CD4-positive, alpha-beta T cell treated with Interferon alpha-2 for 1 hour (primary cell): ENCODE data around the gene SERINC5.

Experiments used
- DNase-seq, 2 donors: peaks; one replicate each; pipeline ENCODE4 v3.0.0-alpha.2; 2020 to 2022

SERINC5 gene

GRCh38 chr5:80251636-80252035 is 4.2 kb downstream of the SERINC5 start:
- no peak for DNase-seq

- DNase-seq, result no peak
Measured at GRCh38 chr5:80250801-80251200, 5.0 kb downstream of the SERINC5 start.

- DNase-seq, result no peak
Measured at GRCh38 chr5:80249901-80250300, 5.9 kb downstream of the SERINC5 start.

DNA sequence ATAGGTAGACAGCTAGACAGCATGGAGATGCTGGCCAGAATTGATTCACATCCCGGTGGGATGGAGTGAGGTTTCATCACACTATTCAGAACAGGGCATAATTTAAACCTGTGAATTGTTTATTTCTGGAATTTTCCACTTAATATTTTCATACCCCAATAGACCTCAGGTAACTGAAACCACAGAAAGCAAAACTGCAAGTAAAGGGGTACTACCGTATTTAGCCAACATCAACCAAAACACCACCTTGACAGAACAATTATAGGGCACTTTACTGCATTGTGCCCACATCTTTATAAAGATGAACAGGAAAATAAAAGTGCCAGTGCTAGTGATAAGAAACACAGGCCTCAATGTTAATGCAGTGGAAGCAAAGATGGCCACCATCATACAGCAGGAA is 7.5 kb downstream of the SERINC5 start:
- DNase-seq, result no peak

DNA sequence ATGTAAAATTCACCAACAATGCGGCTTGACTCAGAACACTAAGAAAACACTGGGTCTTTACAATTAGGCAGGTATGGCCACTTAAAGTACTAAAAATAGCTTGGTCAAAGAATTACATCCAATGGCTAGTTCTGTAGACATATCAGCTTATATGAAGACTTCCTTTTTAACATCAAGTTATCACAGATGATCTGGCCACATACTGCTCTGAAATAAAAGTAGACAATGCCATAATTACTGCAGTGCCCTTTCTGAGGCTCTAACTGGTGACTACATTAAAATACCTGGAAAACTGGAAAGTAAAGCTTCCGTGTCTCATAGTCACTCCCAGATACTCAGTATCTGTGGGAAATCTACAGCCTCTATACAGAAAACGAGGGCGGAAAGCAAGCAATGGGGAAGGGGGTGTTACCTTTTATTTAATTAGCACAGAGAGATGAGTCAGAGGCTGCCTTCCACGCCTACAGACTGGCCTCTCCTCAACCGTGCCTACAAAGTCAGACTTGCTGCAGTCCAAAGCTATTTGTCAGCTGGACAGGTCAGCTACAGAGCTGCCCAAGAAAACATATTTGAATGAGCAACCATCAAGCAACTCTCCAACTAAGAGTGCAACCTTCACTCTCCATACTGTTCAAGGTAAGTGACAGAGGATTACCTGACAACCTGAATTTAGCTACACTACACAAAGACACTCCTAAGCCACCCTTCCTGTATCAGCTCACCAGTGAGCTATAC is 8.7 kb downstream of the SERINC5 start:
- DNase-seq, result peak; percentile 20 to 52

- peak in 1 of 2 donors; percentile 41 for DNase-seq
Measured at GRCh38 chr5:80246001-80246758, 9.7 kb downstream of the SERINC5 start.

- no peak for DNase-seq
Measured at GRCh38 chr5:80243567-80243966, 12.3 kb downstream of the SERINC5 start.

DNA sequence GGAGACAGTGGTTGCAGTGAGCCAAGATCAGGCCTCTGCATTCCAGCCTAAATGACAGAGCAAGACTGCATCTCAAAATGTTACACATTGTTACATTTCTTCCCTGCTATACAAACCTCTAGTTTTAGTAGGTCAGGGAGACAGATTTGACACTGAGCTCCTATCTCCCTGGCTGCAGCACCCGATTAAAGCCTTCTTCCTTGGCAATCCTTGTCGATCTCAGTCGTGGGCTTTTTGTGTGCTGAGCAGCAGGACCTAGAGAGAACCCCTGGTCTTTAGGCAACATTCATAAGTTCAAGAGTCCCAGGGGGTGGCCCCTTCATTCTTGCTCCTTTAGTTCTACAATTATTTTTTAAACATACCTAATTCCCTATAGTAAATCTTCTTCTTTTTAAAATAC is 13.0 kb downstream of the SERINC5 start:
- no peak for DNase-seq

DNA sequence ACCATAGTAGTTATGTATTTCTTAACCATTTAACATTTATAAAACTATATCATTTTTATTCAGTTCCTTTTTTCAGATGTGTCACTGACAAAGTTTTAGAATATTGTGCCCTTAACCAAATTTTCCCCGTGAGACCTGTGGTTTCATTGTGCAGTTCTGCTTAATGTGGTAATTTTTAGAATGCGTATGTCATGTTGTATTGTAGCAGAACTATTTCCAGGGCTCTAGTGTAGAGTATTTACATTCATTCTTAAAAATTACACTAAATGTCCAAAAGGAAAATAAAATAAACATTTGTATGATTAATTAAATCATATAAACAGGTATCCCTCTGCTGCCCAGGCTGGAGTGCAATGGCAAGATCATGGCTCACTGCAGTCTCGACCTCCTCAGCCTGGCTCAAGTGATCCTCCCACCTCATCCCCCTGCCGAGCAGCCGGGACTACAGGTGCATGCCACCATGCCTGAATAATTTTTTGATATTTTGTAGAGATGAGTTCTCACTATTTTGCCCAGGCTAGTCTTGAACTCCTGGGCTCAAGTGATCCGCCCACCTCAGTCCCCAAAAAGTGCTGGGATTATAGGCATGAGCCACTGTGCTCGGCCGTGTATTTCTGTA is 15.4 kb downstream of the SERINC5 start:
- no peak for DNase-seq

- no peak for DNase-seq
Measured at GRCh38 chr5:80239680-80240367, 16.0 kb downstream of the SERINC5 start.

- DNase-seq, result no peak
Measured at GRCh38 chr5:80238778-80239679, 16.8 kb downstream of the SERINC5 start.

- DNase-seq, result peak in 1 of 2 donors; percentile 54
Measured at GRCh38 chr5:80238097-80238496, 17.8 kb downstream of the SERINC5 start.

GRCh38 chr5:80237243-80237642 is 18.6 kb downstream of the SERINC5 start:
- DNase-seq, result no peak

DNA sequence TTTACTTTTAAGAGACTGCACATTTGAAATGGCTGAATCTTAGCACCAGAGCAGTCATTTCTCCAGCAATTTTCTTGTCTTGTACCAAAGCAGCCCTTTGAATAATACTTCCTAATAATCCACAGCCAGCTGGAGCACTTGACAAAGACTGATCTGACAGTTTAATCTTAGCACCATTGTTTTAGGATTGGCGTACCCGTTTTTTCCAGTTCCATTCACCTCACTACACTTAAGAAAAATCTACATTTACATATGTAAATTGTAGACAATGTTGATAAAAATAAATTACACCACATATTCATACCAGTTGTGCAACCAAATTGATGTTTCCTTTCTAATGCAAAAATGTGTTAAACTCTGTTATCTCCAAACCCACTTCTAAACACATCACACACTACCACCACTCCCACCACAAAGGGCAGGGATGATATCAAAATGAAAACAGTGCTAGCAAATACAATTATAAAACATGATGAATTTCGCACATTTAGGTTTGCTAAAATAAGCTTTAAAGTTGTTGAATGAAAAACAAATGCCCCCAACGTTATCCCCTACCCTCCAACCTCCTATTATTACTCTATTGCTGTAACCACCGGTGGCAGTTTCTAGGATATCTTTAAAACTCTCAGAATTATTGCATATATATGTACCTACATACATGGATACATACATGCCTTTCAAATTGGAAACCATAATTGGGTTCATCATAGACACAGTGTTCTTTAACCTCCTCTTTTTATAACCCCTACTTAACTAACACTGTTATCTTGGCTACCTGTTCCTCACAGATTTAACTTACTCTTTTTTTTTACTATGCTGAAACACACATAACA is 21.5 kb downstream of the SERINC5 start:
- no peak for DNase-seq

GRCh38 chr5:80231693-80232092 is 24.2 kb downstream of the SERINC5 start:
- DNase-seq, result no peak

DNA sequence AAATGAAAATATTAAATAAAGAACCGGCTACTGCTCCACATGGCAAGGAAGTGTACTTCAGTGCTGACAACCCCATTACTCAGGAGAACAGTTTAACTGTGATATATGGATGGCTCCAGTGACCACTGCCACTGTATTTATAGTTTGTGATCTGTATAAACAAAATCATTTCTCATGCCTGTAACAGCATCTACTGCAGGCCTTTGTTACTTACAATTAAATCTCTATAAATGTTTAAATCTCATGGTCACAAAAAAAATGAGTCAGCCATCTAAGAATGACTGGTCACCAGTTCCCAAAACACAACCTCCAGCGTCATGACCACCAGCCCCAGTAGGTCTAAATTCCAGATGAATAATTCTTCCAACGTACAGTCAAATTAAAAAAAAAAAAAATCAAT is 24.6 kb downstream of the SERINC5 start:
- DNase-seq, result no peak

DNA sequence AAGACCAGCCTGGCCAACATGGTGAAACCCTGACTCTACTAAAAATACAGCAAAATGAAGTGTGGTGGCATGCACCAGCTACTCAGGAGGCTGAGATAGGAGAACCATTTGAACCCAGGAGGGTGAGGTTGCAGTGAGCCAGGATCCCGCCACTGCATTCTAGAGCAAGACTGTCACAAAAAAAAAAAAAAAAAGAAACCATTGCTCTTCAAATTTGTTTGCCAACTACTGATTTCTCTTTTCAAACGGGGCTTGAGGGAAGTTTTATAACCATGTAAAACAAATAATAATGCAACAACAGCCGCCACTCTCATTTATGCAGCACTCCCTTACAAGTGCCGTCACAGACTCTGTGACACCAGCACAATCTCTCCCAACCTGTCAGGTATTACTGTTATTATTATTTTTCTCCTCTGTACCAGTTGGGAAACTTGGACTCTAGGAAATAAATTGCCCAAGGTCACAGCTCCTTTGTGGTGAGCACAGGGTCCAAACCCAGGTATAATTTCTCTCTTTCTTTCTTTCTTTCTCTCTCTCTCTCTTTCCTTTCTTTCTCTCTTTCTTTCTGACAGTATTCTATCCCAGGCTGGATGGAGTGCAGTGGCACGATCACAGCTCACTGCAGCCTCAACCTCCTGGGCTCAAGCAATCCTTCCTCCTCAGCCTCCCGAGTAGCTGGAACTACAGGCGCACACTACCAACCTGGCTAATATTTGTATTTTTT is 25.4 kb downstream of the SERINC5 start:
- DNase-seq, result no peak

GRCh38 chr5:80229902-80230255 is 26.0 kb downstream of the SERINC5 start:
- no peak for DNase-seq

- no peak for DNase-seq
Measured at GRCh38 chr5:80227979-80228596, 27.8 kb downstream of the SERINC5 start.

DNA sequence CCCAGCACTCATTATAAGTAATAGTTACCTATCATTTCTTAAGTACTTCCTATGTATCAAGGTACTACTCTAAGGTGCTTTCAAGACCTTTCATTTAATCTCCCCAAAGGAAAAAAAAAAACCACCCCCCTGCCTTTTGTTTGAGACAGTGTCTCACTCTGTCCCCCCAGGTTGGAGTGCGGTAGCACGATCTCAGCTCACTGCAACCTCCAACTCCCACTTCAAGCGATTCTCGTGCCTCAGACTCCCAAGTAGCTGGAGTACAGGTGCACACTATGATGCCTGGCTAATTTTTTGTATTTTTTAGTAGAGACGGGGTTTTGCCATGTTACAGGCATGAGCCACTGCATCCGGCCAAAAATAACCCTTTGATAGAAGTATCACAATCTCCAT is 29.9 kb downstream of the SERINC5 start:
- DNase-seq, result no peak
